Measurements from ENCODE around the gene HCFC1.
"Not testable (repeated sequence)": the region's sequence is repeated elsewhere in the genome, so short reads cannot be mapped to it uniquely, and the experiment has no call there.

Gene HCFC1

GRCh38 chrX:154000051-154000450, 28.4 kb upstream of the HCFC1 start:
- no peaks in the 10 kb centered on the region for H3K36me3 ChIP-seq (replicated peaks in 1 of 2; ENCODE audit: control insufficient read depth in 2 of 2, insufficient read depth in 2 of 2, low read length in 2 of 2)
- no peak overlapping the region for H3K27ac ChIP-seq (replicated peaks; ENCODE audit: low read length)
- H3K23ac ChIP-seq (ENCODE audit: low read depth, low read length, poor library complexity) = no peak overlapping the region
- no peak overlapping the region for H2AK5ac ChIP-seq (ENCODE audit: low read depth, low read length)
- H2BK5ac ChIP-seq (ENCODE audit: low read length) = no peak overlapping the region
- H4K91ac ChIP-seq (ENCODE audit: low read depth, low read length, poor library complexity) = no peak overlapping the region
- no peaks in the 10 kb centered on the region for H3K79me1 ChIP-seq (ENCODE audit: low read depth, low read length)
- no CpG with 5 or more reads among the region's 5 CpGs for WGBS, 2 donors (ENCODE audit: extremely low coverage in 2 of 2, insufficient read length in 2 of 2, insufficient replicate concordance in 1 of 2)
- H2BK15ac ChIP-seq (ENCODE audit: low read length) = no peak overlapping the region
- H4K8ac ChIP-seq (ENCODE audit: low read depth, low read length) = no peak overlapping the region
- no peak overlapping the region for H3K4me2 ChIP-seq (ENCODE audit: insufficient read depth, low read length, poor library complexity, severe bottlenecking)
- no peak overlapping the region for H3K9ac ChIP-seq (ENCODE audit: low read depth, low read length, poor library complexity)
- no peak overlapping the region for H3K4me3 ChIP-seq (ENCODE audit: low read length in 2 of 2)
- H3K18ac ChIP-seq (ENCODE audit: low read length) = no peak overlapping the region
- no peak overlapping the region for H2AFZ ChIP-seq (ENCODE audit: low read length)
- H3K4ac ChIP-seq (ENCODE audit: low read length) = no peak overlapping the region
- no peak overlapping the region for H3K14ac ChIP-seq (ENCODE audit: low read length)
- no peak overlapping the region for H2BK120ac ChIP-seq (ENCODE audit: low read depth, low read length)
- no peak for DNase-seq (ENCODE audit: low spot score)
- peaks cover 5 to 12% of the 10 kb centered on the region in 2 donors for H3K4me1 ChIP-seq (ENCODE audit: control insufficient read depth in 2 of 2, insufficient read depth in 1 of 2, low read depth in 1 of 2, low read length in 2 of 2)
- H3K9me3 ChIP-seq (replicated peaks in 1 of 2; ENCODE audit: control insufficient read depth in 2 of 2, insufficient read depth in 1 of 2, low read depth in 1 of 2, low read length in 2 of 2) = no peaks in the 10 kb centered on the region
- H3K27me3 ChIP-seq (ENCODE audit: control insufficient read depth in 3 of 3, insufficient read depth in 3 of 3, low read depth in 1 of 3, low read length in 3 of 3) = peaks cover 0 to 25% (median 0%) of the 10 kb centered on the region in 3 experiments
- no peak overlapping the region for H2BK12ac ChIP-seq (ENCODE audit: low read length)

- Histone ChIP-seq H4K91ac (ENCODE audit: low read depth, low read length, poor library complexity) (no peak overlapping the region), H3K9ac (ENCODE audit: low read depth, low read length, poor library complexity) (no peak overlapping the region), H2BK12ac (ENCODE audit: low read length) (no peak overlapping the region), H2AFZ (ENCODE audit: low read length) (no peak overlapping the region), H3K23ac (ENCODE audit: low read depth, low read length, poor library complexity) (no peak overlapping the region), H3K14ac (ENCODE audit: low read length) (no peak overlapping the region), H2BK5ac (ENCODE audit: low read length) (no peak overlapping the region), H3K27ac (replicated peaks; ENCODE audit: low read length) (peak overlapping the region; percentile 64), H3K4me2 (ENCODE audit: insufficient read depth, low read length, poor library complexity, severe bottlenecking) (peak overlapping the region; percentile 12), H2BK15ac (ENCODE audit: low read length) (no peak overlapping the region), H3K27me3 (ENCODE audit: control insufficient read depth in 3 of 3, insufficient read depth in 3 of 3, low read depth in 1 of 3, low read length in 3 of 3) (peaks cover 0 to 28% (median 0%) of the 10 kb centered on the region in 3 experiments), H3K9me3 (replicated peaks in 1 of 2; ENCODE audit: control insufficient read depth in 2 of 2, insufficient read depth in 1 of 2, low read depth in 1 of 2, low read length in 2 of 2) (no peaks in the 10 kb centered on the region), H3K4ac (ENCODE audit: low read length) (no peak overlapping the region), H3K4me3 (ENCODE audit: low read length in 2 of 2) (no peak overlapping the region), H4K8ac (ENCODE audit: low read depth, low read length) (no peak overlapping the region), H2AK5ac (ENCODE audit: low read depth, low read length) (no peak overlapping the region), H3K18ac (ENCODE audit: low read length) (no peak overlapping the region), H2BK120ac (ENCODE audit: low read depth, low read length) (no peak overlapping the region), H3K36me3 (replicated peaks in 1 of 2; ENCODE audit: control insufficient read depth in 2 of 2, insufficient read depth in 2 of 2, low read length in 2 of 2) (no peaks in the 10 kb centered on the region), H3K79me1 (ENCODE audit: low read depth, low read length) (no peaks in the 10 kb centered on the region), H3K4me1 (ENCODE audit: control insufficient read depth in 2 of 2, insufficient read depth in 1 of 2, low read depth in 1 of 2, low read length in 2 of 2) (peaks cover 5 to 12% of the 10 kb centered on the region in 2 donors)
- DNase-seq (ENCODE audit: low spot score) = no peak
- no CpG with 5 or more reads among the region's 19 CpGs for WGBS, 2 donors (ENCODE audit: extremely low coverage in 2 of 2, insufficient read length in 2 of 2, insufficient replicate concordance in 1 of 2)
Measured at GRCh38 chrX:153999359-154000037, 27.9 kb upstream of the HCFC1 start.

GRCh38 chrX:153995504-153995903, 23.9 kb upstream of the HCFC1 start:
- Histone ChIP-seq H2BK15ac (ENCODE audit: low read length) (no peak overlapping the region), H3K4me2 (ENCODE audit: insufficient read depth, low read length, poor library complexity, severe bottlenecking) (no peak overlapping the region), H2BK12ac (ENCODE audit: low read length) (no peak overlapping the region), H2BK5ac (ENCODE audit: low read length) (no peak overlapping the region), H3K36me3 (replicated peaks in 1 of 2; ENCODE audit: control insufficient read depth in 2 of 2, insufficient read depth in 2 of 2, low read length in 2 of 2) (no peaks in the 10 kb centered on the region), H3K27ac (replicated peaks; ENCODE audit: low read length) (no peak overlapping the region), H3K9ac (ENCODE audit: low read depth, low read length, poor library complexity) (no peak overlapping the region), H3K9me3 (replicated peaks in 1 of 2; ENCODE audit: control insufficient read depth in 2 of 2, insufficient read depth in 1 of 2, low read depth in 1 of 2, low read length in 2 of 2) (no peaks in the 10 kb centered on the region), H3K79me1 (ENCODE audit: low read depth, low read length) (no peaks in the 10 kb centered on the region), H3K27me3 (ENCODE audit: control insufficient read depth in 3 of 3, insufficient read depth in 3 of 3, low read depth in 1 of 3, low read length in 3 of 3) (peaks cover 0 to 27% (median 0%) of the 10 kb centered on the region in 3 experiments), H4K8ac (ENCODE audit: low read depth, low read length) (no peak overlapping the region), H2AK5ac (ENCODE audit: low read depth, low read length) (no peak overlapping the region), H3K14ac (ENCODE audit: low read length) (no peak overlapping the region), H3K23ac (ENCODE audit: low read depth, low read length, poor library complexity) (no peak overlapping the region), H2AFZ (ENCODE audit: low read length) (no peak overlapping the region), H3K4ac (ENCODE audit: low read length) (no peak overlapping the region), H3K18ac (ENCODE audit: low read length) (no peak overlapping the region), H4K91ac (ENCODE audit: low read depth, low read length, poor library complexity) (no peak overlapping the region), H2BK120ac (ENCODE audit: low read depth, low read length) (no peak overlapping the region), H3K4me1 (ENCODE audit: control insufficient read depth in 2 of 2, insufficient read depth in 1 of 2, low read depth in 1 of 2, low read length in 2 of 2) (peaks cover 0 to 3% of the 10 kb centered on the region in 2 donors), H3K4me3 (ENCODE audit: low read length in 2 of 2) (no peak overlapping the region)
- no peak for DNase-seq (ENCODE audit: low spot score)
- no CpG with 5 or more reads among the region's 8 CpGs for WGBS, 2 donors (ENCODE audit: extremely low coverage in 2 of 2, insufficient read length in 2 of 2, insufficient replicate concordance in 1 of 2)

GRCh38 chrX:153994398-153994797, 22.8 kb upstream of the HCFC1 start:
- H2BK15ac ChIP-seq (ENCODE audit: low read length); H3K27ac ChIP-seq (replicated peaks; ENCODE audit: low read length); H4K8ac ChIP-seq (ENCODE audit: low read depth, low read length); DNase-seq (ENCODE audit: low spot score); H2AFZ ChIP-seq (ENCODE audit: low read length); H2AK5ac ChIP-seq (ENCODE audit: low read depth, low read length); H3K18ac ChIP-seq (ENCODE audit: low read length); H3K4me2 ChIP-seq (ENCODE audit: insufficient read depth, low read length, poor library complexity, severe bottlenecking); H3K4me3 ChIP-seq (ENCODE audit: low read length in 2 of 2); H4K91ac ChIP-seq (ENCODE audit: low read depth, low read length, poor library complexity); H3K14ac ChIP-seq (ENCODE audit: low read length); H3K4ac ChIP-seq (ENCODE audit: low read length); H3K23ac ChIP-seq (ENCODE audit: low read depth, low read length, poor library complexity); H3K9me3 ChIP-seq (replicated peaks in 1 of 2; ENCODE audit: control insufficient read depth in 2 of 2, insufficient read depth in 1 of 2, low read depth in 1 of 2, low read length in 2 of 2); H3K9ac ChIP-seq (ENCODE audit: low read depth, low read length, poor library complexity); H2BK120ac ChIP-seq (ENCODE audit: low read depth, low read length); H3K4me1 ChIP-seq (ENCODE audit: control insufficient read depth in 2 of 2, insufficient read depth in 1 of 2, low read depth in 1 of 2, low read length in 2 of 2); H3K36me3 ChIP-seq (replicated peaks in 1 of 2; ENCODE audit: control insufficient read depth in 2 of 2, insufficient read depth in 2 of 2, low read length in 2 of 2); H3K79me1 ChIP-seq (ENCODE audit: low read depth, low read length); H2BK5ac ChIP-seq (ENCODE audit: low read length); H2BK12ac ChIP-seq (ENCODE audit: low read length): not testable (repeated sequence)
- no CpG with 5 or more reads among the region's 5 CpGs for WGBS, 2 donors (ENCODE audit: extremely low coverage in 2 of 2, insufficient read length in 2 of 2, insufficient replicate concordance in 1 of 2)
- peaks cover 0 to 29% (median 0%) of the 10 kb centered on the region in 3 experiments for H3K27me3 ChIP-seq (ENCODE audit: control insufficient read depth in 3 of 3, insufficient read depth in 3 of 3, low read depth in 1 of 3, low read length in 3 of 3)
